ENCODE data around the gene CPA5.
"Not testable (repeated sequence)": the region's sequence is repeated elsewhere in the genome, so short reads cannot be mapped to it uniquely, and the experiment has no call there.

DNA sequence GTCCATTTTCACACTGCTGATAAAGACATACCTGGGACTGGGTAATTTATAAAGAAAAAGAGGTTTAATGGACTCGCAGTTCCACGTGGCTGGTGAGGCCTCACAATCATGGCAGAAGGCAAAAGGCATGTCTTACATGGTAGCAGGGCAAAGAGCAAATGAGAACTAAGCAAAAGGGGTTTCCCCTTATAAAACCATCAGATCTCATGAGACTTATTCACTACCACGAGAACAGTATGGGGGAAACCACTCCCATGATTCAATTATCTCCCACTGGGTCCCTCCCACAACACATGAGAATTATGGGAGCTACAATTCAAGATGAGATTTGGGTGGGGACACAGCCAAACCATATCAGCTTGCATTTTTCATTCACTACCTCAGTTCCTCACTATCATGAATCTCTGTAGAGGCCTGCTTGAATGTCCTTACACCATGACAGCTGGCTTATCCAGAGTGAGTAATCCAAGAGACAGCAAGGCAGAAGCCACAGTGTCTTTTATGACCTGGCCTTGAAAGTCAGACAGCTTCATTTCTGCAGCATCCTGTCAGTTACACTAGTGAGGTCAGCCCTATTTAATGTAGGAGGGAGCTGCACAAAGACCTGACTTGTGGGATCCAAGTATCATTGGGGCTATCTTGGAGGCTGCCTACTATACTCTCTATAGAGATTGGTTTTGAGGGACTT is 22.9 kb upstream of the CPA5 start:
- TF ChIP-seq, protein P1, sequence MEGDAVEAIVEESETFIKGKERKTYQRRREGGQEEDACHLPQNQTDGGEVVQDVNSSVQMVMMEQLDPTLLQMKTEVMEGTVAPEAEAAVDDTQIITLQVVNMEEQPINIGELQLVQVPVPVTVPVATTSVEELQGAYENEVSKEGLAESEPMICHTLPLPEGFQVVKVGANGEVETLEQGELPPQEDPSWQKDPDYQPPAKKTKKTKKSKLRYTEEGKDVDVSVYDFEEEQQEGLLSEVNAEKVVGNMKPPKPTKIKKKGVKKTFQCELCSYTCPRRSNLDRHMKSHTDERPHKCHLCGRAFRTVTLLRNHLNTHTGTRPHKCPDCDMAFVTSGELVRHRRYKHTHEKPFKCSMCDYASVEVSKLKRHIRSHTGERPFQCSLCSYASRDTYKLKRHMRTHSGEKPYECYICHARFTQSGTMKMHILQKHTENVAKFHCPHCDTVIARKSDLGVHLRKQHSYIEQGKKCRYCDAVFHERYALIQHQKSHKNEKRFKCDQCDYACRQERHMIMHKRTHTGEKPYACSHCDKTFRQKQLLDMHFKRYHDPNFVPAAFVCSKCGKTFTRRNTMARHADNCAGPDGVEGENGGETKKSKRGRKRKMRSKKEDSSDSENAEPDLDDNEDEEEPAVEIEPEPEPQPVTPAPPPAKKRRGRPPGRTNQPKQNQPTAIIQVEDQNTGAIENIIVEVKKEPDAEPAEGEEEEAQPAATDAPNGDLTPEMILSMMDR (IDR thresholded peaks at IDR 0.05; ENCODE audit: borderline replicate concordance, extremely low read depth, low read length, poor library complexity, severe bottlenecking): not testable (repeated sequence)
- not testable (repeated sequence) for TF ChIP-seq EZH2 (IDR thresholded peaks at IDR 0.05; ENCODE audit: borderline replicate concordance, low read depth, low read length, severe bottlenecking)
